Activated T-cell treated with anti-CD3 and anti-CD28 coated beads for 4 hours (primary cell): ENCODE results near the gene TTC5.
"Not testable (repeated sequence)": the region's sequence is repeated elsewhere in the genome, so short reads cannot be mapped to it uniquely, and the experiment has no call there.

Experiments
- DNase-seq: peaks from one replicate; pipeline ENCODE4 v3.0.0-alpha.2; 2020

TTC5 gene, protein sequence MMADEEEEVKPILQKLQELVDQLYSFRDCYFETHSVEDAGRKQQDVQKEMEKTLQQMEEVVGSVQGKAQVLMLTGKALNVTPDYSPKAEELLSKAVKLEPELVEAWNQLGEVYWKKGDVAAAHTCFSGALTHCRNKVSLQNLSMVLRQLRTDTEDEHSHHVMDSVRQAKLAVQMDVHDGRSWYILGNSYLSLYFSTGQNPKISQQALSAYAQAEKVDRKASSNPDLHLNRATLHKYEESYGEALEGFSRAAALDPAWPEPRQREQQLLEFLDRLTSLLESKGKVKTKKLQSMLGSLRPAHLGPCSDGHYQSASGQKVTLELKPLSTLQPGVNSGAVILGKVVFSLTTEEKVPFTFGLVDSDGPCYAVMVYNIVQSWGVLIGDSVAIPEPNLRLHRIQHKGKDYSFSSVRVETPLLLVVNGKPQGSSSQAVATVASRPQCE

DNA sequence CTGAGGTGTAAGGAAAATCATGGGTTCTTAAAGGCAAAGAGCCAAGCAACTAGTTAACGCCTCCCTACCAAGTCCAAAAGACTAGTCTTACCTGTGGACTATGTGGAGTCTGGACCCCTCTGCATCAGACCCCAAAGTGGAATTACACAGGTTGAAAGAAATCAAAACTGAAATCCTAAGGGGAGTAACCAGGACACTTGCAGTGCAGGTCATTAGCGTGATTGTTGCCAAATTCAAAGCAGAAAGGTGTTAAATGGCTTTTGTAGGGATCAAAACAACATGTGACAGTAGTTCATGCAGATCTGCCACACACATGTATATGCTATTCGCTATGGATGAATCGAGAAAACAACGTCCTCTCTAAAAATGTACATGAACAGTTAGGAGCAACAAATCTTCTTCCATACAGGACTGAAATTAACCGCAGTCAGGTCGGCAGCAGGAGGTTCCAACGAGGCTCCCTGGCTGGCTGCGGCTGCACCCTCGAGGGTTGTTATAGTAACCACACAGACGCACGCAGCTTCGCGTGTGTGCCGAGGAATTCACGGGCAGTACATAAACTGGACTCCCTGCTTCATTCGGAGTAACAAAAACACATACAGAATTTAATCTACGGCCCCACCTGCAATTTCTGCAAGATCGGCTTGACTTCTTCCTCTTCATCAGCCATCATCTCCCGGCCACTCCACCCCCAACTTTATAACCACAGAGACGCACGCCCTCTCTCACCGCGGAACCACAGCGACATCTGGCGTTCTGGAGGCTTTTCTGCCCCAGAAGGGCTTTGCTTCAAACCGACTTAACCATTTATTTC lies at the start of gene TTC5:
TSS of gene TTC5 (minus strand) at position 687 of the 814 bp plus-strand sequence. CDS start at position 673, 14 bp downstream.
- peak; percentile 88 for DNase-seq

DNA sequence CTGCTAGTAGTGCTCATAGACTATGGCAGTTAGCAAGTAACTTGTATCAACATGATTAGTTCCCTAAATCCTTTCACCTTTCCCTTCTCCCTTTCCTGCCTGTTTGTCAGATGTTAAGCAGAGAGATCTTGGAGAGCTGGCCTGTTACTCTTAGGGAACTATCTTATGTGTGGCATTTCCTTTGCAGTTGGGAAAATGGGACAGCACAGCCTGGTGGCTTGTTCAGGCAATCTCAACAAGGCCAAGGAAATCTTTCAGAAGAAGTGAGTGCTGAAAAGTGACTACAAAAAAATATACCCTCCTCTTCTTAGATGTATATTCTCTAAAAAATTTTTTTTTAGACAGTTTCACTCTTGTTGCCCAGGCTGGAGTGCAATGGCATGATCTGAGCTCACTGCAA lies 45.1 kb upstream of the TTC5 start:
- no peak for DNase-seq

DNA sequence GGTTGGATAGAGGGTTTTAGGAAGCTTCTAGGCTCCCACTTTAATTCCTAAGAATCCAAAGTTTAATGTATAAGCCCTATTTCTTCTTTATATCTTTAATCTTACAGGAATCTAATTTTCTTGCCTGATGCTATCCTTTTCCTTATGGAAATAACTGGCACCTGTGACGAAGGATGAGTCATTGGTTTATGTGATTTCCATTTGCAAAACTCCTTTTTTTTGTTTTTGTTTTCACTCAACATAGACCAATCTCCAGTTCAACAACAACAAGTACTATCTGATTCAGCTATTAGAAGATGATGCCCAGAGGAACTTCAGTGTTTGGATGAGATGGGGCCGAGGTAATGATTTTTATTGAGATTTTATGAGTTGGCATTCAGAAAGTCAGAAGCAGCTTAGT lies 44.5 kb upstream of the TTC5 start:
- DNase-seq, result no peak

DNA sequence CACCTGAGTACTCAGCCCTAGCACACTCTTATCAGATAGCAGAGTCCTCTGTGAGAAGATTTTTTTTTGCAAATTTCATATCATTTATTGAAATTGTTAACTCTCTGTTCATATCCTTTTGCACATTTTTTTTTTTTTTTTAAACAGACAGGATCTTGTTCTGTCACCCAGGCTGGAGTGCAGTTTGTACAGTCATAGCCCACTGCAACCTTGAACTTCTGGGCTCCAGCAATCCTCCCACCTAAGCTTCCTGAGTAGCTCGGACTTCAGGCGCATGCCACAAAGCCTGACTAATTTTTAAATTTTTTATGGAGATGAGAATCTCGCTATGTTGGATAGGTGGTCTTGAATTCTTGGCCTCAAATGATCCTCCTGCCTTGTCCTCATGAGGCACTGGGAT lies 42.0 kb upstream of the TTC5 start:
- no peak for DNase-seq

DNA sequence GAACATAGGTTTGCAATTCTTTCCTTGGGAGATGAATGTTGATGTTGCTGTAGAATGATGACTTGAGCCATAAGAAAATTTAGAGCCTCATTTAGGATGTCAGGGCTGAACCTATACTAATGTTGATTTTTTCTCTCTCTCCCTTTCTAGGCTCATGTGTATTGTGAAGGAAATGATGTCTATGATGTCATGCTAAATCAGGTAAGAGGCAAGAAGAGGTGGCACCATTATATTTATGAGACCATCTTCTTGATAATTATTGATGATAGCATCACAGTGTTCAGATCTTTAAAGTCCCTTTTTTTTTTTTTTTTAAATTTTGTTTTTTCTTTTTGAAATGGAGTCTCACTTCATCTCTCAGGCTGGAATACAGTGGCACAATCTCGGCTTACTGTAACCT lies 41.0 kb upstream of the TTC5 start:
- DNase-seq, result no peak

DNA sequence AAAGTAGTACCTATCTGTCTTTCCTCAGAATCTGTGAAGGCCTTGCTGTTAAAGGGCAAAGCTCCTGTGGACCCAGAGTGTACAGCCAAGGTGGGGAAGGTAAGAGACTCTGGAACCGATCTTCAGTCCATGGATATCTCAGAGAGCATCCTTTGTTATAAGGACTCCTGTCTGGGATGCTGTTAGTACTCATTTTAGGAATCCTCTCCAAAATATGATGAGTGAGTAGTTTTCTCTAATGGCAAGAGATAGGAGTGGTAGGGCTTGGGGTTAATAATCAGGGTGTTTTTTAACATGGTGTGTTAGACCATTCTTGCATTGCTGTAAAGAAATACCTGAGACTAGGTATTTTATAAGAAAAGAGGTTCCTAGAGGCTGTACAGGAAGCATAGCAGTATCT lies 39.6 kb upstream of the TTC5 start:
- no peak for DNase-seq

DNA sequence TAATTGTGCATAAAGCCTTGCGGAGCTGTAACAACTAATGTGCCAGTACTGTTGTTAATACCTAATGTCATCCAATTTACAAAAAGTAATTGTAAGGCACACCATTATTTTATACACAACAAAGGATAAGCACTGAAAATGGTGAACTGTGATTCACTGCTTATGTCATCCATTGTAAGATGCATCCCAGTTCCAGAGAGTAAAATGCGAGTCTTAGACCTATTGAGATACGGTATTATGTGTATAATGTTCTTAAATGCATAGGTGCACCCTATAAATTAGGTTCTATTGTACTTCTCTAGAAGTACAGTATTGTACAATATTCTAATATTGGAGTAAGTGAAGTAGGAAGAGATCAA lies 38.1 kb upstream of the TTC5 start:
- no peak for DNase-seq

DNA sequence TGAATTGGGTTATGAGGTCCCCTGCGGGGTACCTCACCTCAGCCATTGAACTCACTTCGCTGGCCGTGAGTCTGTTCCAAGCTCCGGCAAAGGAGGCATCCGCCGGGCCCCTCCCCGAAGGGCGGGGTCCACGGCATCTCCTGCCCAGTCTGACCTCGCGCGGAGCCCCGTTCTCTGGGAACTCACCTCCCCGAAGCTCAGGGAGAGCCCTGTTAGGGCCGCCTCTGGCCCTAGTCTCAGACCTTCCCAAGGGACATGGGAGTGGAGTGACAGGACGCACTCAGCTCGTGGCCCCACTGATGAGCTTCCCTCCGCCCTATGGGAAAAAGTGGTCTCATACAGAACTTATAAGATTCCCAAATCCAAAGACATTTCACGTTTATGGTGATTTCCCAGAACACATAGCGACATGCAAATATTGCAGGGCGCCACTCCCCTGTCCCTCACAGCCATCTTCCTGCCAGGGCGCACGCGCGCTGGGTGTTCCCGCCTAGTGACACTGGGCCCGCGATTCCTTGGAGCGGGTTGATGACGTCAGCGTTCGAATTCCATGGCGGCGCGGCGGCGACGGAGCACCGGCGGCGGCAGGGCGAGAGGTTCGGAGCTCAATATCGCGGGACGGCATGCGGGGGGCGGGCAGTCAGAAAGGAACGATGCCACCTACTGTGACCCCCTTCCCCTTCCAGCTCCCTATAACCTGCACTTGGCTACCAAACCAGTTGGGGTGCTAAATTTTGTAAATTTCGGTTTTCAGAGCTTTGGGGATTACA lies 37.5 kb upstream of the TTC5 start, which contains the start of gene PARP2:
TSS of gene PARP2 (plus strand) at position 544 of the 770 bp plus-strand sequence. CDS start at position 551, 7 bp downstream.
- DNase-seq, result peak; percentile 80

DNA sequence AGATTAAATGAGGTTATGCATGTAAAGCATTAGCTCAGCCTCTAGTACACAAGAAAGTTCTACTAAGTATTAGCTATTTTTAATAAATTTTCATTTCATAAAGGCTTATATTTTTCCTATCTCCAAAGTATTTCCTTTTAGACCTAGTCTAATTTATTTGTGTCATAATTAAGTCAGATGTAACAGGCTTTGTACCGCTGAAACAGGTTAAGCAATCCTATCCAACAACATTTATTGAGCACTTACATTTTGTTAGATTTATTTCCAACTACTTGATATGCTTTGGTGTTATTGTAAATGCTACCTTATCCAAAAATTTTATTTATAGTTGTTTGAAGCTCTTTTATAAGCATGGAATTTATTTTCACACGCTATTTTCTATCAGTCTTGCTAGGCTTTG lies 35.9 kb upstream of the TTC5 start:
- no peak for DNase-seq

DNA sequence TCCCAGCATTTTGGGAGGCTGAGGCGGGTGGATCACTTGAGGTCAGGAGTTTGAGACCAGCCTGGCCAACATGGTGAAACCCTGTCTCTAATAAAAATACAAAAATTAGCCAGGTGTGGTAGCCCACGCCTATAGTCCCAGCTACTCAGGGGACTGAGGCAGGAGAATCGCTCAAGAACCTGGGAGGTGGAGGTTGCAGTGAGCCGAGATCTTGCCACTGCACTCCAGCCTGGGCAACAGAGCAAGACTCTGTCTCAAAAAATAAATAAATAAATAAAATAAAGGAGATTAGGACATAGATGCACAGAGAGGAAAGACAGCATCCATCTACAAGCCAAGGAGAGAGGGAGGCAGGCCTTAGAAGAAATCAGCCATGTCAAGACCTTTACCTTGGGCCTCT lies 35.3 kb upstream of the TTC5 start:
- DNase-seq, result not testable (repeated sequence)

DNA sequence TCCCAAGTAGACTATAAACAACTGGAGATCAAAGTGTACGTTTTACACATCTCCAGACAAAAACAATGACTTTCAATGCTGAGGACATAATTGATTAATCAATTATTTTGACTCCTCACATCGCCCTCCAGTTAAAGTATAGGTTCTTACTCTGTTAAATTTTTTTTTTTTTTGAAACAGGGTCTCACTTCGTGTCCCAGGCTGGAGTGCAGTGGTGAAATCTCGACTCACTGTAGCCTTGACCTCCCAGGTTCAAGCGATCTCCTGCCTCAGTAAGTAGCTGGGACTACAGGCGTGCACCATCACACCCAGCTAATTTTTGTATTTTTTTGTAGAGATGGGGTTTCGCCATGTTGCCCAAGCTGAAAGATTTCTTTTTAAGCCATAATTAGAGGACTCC lies 28.3 kb upstream of the TTC5 start:
- no peak for DNase-seq

DNA sequence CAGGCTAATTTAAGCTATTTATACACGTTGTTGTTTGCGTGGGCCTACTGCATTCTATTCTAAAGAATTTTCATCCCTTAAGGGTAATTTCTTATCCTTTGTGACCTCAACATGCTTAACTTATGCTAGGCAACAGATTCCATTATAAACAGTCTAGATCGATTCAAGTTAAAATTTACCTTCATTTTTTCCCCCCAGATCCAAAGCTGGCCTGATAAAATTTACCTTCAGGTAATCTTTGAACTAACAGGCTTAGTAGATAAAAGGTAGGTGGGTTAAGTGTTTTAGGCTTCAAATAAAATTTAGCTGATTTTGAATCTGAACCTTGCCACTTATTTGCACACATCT lies 27.7 kb upstream of the TTC5 start:
- no peak for DNase-seq

DNA sequence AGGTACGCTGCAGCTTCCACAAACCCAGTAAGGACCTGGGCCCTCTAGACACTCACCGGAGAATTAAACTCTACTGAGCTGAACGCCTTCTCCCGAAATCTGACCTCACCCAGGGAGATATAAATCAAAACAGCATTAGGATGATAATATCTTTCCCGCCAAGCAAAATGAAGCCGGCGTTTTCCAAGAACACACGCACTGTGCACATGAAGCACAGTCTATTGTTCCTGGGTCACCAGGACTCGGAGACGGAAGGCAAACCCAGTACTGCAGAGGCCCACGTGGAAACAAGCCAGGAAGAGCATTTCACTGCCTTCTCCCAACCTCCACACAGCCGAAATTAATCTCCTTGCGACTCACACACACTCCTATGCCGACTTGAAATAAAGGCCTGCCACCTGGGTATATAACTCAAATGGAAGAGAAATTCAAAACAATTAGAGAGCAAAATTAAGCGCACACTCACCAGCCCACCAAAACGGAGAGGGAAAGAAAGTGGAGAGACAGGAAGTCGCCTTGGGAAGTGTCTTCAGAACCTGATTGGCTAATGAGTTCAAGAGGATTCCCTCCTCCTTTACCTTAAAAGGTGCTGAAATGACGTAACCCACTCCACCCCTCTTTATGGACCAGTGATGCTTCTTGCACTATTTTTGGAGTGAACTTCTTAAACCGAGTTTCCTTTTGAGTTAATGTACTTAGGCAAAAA lies 27.2 kb upstream of the TTC5 start, which contains the start of gene CCNB1IP1:
TSS of gene CCNB1IP1 (minus strand) at position 492 of the 706 bp plus-strand sequence. CDS start 16,756 bp downstream, outside the sequence.
- peak; percentile 38 for DNase-seq

DNA sequence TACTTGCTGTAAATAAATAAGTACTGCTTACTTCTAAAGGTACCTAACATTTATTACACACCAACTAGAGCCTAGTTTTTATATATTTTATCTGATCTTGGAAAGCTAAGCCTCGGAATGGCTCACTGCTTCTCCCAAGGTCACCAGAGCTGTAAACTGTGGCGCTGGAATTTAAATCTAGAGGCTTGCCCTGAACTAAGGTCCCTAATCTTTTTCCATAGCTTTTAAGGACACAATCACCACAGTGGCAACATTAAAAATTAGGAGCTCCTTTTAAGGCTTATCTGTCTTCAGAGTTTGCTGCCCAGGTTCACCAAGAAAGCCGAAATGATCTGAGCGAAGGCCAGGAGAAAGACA lies 26.7 kb upstream of the TTC5 start:
- no peak for DNase-seq

DNA sequence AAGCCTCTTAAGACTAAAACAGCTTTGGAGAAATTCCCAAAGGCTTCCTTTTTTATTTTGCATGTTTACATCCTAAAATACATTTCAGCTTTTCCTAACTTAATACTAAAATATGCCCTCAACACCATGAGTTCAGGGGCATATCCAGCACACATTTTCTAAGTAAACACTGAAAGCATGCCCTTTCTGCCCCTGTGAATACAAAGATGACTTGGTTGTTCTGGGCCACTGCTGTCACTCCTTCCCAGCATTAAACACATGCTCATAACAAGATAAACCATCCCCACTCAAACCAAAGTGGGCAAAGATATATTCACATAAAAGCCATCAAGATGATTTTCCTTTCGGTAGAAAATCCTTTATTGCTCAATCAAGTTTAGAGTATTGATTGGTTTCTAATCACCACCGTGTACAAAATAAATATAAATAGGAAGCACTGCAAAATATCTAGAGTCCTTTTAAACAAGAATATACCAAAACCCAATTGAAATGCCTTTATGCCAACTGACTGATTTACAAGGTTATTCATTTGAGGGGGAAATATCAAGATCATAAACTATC lies 25.4 kb upstream of the TTC5 start:
- DNase-seq, result no peak

DNA sequence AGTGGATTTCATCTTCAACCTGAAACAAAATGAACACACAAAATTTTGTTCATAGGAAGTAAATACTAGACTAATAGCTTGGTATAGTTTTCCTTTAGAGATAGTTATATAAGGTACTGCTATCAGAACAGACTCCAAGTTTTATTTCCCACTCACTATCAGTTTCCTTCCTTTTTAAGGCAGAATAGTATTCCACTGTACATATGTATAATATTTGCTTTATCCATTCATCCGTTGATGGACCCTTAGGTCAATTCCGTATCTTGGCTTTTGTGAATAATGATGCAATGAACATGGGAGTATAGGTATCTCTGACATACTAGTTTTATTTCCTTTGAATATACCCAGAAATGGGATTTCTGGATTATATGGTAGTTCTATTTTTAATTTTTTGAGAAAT lies 23.6 kb upstream of the TTC5 start:
- no peak for DNase-seq

DNA sequence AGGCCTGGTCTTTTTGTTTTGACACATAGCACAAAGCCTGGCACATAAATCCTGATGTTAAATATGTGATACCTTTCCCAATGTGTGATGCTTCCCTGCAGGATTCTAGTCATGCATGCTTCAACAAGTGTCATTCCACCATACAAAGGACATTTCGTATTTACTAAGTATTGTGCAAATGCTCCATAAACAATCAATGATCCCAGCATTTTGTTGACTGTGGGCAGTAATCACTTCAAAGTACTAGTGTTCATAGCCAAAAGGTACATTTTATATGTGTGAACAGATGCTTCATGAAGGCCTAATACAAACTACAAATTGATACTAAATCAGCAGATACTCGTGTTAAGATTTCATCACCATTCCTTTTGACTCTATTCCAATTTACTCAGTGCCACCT lies 23.0 kb upstream of the TTC5 start:
- no peak for DNase-seq

DNA sequence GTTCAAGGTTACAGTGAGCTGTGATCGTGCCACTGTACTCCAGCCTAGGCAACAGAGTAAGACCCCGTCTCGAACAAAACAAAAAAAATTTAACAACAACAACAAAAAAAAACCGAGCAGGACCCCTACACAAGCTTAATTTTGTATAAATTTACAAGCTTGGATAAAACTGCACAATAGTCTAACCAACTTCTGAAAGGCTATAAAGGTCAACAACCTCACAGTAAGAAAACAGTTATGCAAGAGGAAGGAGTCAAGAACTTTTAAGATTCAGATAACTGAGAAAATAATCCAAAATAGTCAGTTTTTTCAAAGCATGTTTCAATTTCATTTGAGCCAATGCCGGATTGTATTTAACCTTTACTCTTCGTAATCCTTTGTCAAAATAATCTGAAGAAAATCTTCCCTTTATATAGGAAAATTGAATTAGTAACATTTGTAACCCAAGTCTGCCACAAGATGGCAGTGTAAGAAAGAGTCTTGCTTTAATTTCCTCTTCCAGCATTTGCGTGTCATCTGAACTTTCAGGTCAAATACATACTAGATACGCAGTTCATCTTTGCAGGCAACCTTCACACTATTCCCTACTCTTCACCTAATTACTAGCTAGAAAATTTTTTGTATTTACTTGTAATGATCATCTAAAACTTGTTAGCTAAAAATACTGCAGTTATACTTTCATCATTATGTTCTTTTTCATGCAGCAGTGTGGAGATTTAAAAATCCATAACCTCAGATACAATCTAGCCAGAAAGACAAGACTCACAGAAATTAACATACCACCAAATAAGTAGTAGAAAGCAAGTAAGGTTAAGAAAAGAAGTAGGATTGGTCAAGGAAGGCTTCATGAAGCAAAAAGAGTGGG lies 21.5 kb upstream of the TTC5 start:
- DNase-seq, result peak; percentile 15

DNA sequence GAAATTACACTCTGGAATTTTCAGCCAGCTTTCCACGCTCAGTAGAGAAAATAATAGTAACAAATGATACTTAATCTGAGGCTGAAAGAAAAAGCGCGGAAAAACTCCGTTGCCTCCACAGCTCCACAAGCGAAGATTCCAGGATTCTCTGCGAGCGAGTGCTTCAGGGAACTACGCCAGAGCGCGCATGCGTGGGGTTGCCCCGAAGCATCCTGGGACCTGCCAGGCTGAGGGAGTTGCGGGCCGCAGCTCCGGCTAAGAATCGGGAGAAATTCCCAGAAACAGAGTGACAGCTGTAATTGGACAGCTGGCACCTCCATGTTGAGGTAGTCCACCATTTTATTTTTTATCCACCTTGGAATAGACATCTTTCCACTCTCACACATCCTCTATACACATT lies 12.0 kb upstream of the TTC5 start:
- DNase-seq, result no peak

DNA sequence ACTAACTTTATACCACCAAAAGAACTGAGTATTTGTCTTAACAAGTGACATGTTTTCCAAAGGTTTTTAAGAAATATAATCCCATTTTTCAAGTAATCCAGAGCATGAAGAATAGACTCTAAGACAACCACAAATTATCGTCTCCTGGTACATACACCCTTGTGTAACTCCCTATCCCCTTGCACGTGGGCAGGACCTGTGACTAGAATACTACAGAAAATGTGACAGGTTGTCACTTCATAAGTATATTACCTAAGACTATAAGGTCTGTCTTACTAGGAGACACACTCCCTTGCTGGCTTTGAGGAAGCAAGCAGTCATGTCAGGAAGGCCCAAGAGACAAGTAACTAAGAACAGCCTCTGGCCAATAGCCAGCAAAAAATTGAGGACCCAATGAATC lies 8.3 kb upstream of the TTC5 start:
- no peak for DNase-seq

DNA sequence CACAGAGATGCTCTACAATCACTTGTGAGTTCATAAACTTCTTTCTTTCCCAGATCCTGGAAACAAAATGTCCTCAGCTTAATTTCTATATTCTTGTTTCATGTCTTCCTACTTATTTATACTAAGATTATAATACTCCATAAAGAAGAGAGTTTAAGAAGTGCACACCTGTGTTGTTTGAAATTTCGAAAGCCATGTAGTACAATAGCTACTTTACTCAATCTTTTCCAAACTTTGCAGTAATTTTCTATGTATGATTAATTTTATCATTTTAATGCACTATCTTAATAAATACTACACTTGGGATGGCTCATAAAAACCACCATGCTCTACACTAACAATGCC lies 300 bp upstream of the TTC5 start:
- DNase-seq, result no peak
